Stimulated activated CD4-positive, alpha-beta T cell treated with anti-CD3 and anti-CD28 coated beads, Interleukin-4, amount 100 ng/mL, for 48 hours (primary cell): ENCODE measurements around the gene CELF2.

Experiments used
- DNase-seq, 2 donors: peaks; one replicate each; pipeline ENCODE4 v3.0.0-alpha.2; 2020; ENCODE audit warnings: low read depth in 2 of 2

CELF2 gene

GRCh38 chr10:11023009-11023953 is 5.6 kb downstream of the CELF2 start:
- no peak for DNase-seq

GRCh38 chr10:11024596-11024995 is 6.9 kb downstream of the CELF2 start:
- no peak for DNase-seq

- DNase-seq, result no peak
These were observed 8.3 kb downstream of the CELF2 start for GRCh38 chr10:11025978-11026377.

GRCh38 chr10:11026773-11027172 is 9.1 kb downstream of the CELF2 start:
- no peak for DNase-seq

GRCh38 chr10:11034762-11035161 is 17.1 kb downstream of the CELF2 start:
- no peak for DNase-seq

GRCh38 chr10:11035301-11035991 is 17.8 kb downstream of the CELF2 start:
- DNase-seq, result no peak

GRCh38 chr10:11036424-11037011 is 18.8 kb downstream of the CELF2 start:
- DNase-seq, result no peak

GRCh38 chr10:11037991-11038390 is 20.3 kb downstream of the CELF2 start:
- DNase-seq, result no peak

GRCh38 chr10:11042357-11042756 is 24.7 kb downstream of the CELF2 start:
- DNase-seq, result no peak

GRCh38 chr10:11043039-11043438 is 25.4 kb downstream of the CELF2 start:
- DNase-seq, result no peak

GRCh38 chr10:11043446-11044127 is 25.9 kb downstream of the CELF2 start:
- DNase-seq, result no peak

GRCh38 chr10:11045487-11045886 is 27.8 kb downstream of the CELF2 start:
- no peak for DNase-seq

- DNase-seq, result no peak
These were observed 28.5 kb downstream of the CELF2 start for GRCh38 chr10:11045995-11046775.

GRCh38 chr10:11046776-11047160 is 29.1 kb downstream of the CELF2 start:
- no peak for DNase-seq

- DNase-seq, result no peak
These were observed 31.1 kb downstream of the CELF2 start for GRCh38 chr10:11048707-11049278.

- no peak for DNase-seq
These were observed 32.1 kb downstream of the CELF2 start for GRCh38 chr10:11049806-11050205.

GRCh38 chr10:11050301-11051287 is 32.9 kb downstream of the CELF2 start:
- no peak for DNase-seq

- DNase-seq, result no peak
These were observed 39.3 kb downstream of the CELF2 start for GRCh38 chr10:11057018-11057417.

GRCh38 chr10:11057448-11057847 is 39.8 kb downstream of the CELF2 start:
- DNase-seq, result no peak

- no peak for DNase-seq
These were observed 40.3 kb downstream of the CELF2 start for GRCh38 chr10:11057994-11058393.
